ENCODE data around the gene NREP.

Gene NREP

DNA sequence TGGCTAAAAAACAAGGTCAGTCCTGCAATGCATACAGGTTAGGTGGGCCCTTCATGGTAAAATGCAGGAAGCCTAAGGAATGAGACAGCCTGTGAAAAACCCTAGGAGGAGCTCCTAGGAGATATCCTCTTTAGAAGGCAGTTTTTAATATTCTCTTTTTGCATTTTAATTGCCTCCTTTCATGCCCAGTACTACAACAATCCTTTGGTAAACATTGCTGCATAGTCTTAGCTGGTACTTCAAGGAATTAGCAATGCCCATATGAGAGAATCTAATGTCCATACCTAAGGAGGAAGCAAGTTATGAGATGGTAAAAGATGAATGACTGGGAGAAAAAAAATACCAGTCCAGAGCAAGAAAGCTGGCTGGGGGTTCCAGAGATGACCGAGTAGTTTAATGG is 61.0 kb downstream of the NREP start:
- no peaks in the 10 kb centered on the region for H3K27me3 ChIP-seq (ENCODE audit: insufficient read depth, poor library complexity, severe bottlenecking)

DNA sequence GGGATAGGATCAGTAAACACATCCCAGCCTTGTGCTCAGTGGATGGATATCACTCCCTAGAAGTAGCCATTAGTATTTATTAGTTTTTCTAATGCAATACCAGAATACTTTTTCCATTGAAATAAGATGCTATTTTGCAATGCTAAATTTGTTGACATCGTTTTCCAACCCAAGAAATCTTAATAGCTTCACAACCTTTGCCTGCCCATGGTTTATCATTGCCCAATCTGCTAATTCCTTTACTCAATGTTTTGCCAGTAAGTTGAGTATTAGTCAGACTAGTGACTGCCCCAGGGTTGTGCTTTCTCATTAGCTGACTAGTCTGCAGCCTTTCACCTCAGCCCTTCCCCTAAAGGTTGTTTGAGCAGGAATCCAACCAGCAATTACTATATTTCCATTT is 62.9 kb downstream of the NREP start:
- peak; percentile 96 for ATAC-seq (ENCODE audit: low read depth)
- TF ChIP-seq, protein P1, sequence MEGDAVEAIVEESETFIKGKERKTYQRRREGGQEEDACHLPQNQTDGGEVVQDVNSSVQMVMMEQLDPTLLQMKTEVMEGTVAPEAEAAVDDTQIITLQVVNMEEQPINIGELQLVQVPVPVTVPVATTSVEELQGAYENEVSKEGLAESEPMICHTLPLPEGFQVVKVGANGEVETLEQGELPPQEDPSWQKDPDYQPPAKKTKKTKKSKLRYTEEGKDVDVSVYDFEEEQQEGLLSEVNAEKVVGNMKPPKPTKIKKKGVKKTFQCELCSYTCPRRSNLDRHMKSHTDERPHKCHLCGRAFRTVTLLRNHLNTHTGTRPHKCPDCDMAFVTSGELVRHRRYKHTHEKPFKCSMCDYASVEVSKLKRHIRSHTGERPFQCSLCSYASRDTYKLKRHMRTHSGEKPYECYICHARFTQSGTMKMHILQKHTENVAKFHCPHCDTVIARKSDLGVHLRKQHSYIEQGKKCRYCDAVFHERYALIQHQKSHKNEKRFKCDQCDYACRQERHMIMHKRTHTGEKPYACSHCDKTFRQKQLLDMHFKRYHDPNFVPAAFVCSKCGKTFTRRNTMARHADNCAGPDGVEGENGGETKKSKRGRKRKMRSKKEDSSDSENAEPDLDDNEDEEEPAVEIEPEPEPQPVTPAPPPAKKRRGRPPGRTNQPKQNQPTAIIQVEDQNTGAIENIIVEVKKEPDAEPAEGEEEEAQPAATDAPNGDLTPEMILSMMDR (IDR thresholded peaks at IDR 0.05; ENCODE audit: poor library complexity, severe bottlenecking), result no peak
- Histone ChIP-seq H3K4me3 (ENCODE audit: severe bottlenecking) (no peak overlapping the region), H3K36me3 (ENCODE audit: low read depth) (no peaks in the 10 kb centered on the region), H3K27ac (ENCODE audit: poor library complexity, severe bottlenecking) (peak overlapping the region; percentile 3), H3K9me3 (ENCODE audit: severe bottlenecking) (no peaks in the 10 kb centered on the region), H3K27me3 (ENCODE audit: insufficient read depth, poor library complexity, severe bottlenecking) (no peaks in the 10 kb centered on the region), H3K4me1 (ENCODE audit: insufficient read depth, poor library complexity, severe bottlenecking) (peaks cover 19% of the 10 kb centered on the region)
- DNase-seq (ENCODE audit: low spot score), result no peak

More for the DNA sequence above, 61.0 kb downstream of the NREP start:
- no peaks in the 10 kb centered on the region for H3K36me3 ChIP-seq (ENCODE audit: low read depth)
- peaks cover 25% of the 10 kb centered on the region for H3K4me1 ChIP-seq (ENCODE audit: insufficient read depth, poor library complexity, severe bottlenecking)
- DNase-seq (ENCODE audit: low spot score) (no peak), ATAC-seq (ENCODE audit: low read depth) (no peak)
- no peak overlapping the region for H3K27ac ChIP-seq (ENCODE audit: poor library complexity, severe bottlenecking)
- no peak overlapping the region for H3K4me3 ChIP-seq (ENCODE audit: severe bottlenecking)
- no peaks in the 10 kb centered on the region for H3K9me3 ChIP-seq (ENCODE audit: severe bottlenecking)
- TF ChIP-seq, protein P1 (IDR thresholded peaks at IDR 0.05; ENCODE audit: poor library complexity, severe bottlenecking), result no peak

DNA sequence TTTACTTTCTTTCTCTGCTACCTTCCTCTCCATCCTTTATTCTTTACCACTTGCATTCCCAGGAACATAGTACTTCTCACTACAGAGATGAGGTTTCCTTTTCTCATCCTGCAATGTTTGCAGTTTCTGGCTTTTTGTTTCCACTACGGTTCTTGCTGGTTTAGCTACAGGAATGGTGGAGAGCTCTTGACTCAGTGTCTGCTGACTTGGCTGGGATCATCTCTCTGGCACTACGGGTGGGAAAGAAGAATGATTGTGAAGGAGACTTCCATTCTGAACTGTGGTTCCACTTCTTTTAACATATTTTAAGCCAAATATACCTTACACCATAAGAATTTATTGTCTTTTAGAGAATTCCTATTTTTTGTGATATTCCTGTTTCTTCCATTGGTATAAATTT is 65.1 kb downstream of the NREP start:
- Histone ChIP-seq H3K27ac (ENCODE audit: poor library complexity, severe bottlenecking) (no peak overlapping the region), H3K4me3 (ENCODE audit: severe bottlenecking) (no peak overlapping the region), H3K9me3 (ENCODE audit: severe bottlenecking) (no peaks in the 10 kb centered on the region), H3K4me1 (ENCODE audit: insufficient read depth, poor library complexity, severe bottlenecking) (peaks cover 9% of the 10 kb centered on the region), H3K27me3 (ENCODE audit: insufficient read depth, poor library complexity, severe bottlenecking) (no peaks in the 10 kb centered on the region), H3K36me3 (ENCODE audit: low read depth) (no peaks in the 10 kb centered on the region)
- DNase-seq (ENCODE audit: low spot score), result no peak
- no peak for ATAC-seq (ENCODE audit: low read depth)
- TF ChIP-seq, protein P1 (IDR thresholded peaks at IDR 0.05; ENCODE audit: poor library complexity, severe bottlenecking), result no peak

DNA sequence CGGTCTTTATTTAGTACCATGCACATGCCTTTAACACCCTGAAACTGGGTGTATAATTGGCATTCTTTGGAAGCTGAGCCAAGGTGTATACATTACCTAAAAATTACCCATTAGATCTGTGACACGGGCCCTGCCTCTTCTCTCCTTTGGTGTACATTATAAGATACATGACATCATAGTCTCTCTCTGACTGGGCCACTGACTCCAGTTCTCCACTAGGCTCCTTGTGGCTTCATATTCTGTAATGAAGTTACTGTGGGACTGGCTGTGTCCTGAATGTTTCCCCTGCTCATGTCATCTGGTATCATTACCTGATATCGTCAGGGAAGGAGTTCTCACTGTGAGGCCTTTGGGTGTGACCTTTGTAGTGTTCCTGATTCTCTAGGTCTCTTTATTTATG is 65.5 kb downstream of the NREP start:
- Histone ChIP-seq H3K36me3 (ENCODE audit: low read depth) (no peaks in the 10 kb centered on the region), H3K9me3 (ENCODE audit: severe bottlenecking) (no peaks in the 10 kb centered on the region), H3K4me3 (ENCODE audit: severe bottlenecking) (no peak overlapping the region), H3K27me3 (ENCODE audit: insufficient read depth, poor library complexity, severe bottlenecking) (no peaks in the 10 kb centered on the region), H3K4me1 (ENCODE audit: insufficient read depth, poor library complexity, severe bottlenecking) (peaks cover 9% of the 10 kb centered on the region), H3K27ac (ENCODE audit: poor library complexity, severe bottlenecking) (no peak overlapping the region)
- ATAC-seq (ENCODE audit: low read depth) (no peak), DNase-seq (ENCODE audit: low spot score) (no peak)
- TF ChIP-seq, protein P1 (IDR thresholded peaks at IDR 0.05; ENCODE audit: poor library complexity, severe bottlenecking), result no peak

DNA sequence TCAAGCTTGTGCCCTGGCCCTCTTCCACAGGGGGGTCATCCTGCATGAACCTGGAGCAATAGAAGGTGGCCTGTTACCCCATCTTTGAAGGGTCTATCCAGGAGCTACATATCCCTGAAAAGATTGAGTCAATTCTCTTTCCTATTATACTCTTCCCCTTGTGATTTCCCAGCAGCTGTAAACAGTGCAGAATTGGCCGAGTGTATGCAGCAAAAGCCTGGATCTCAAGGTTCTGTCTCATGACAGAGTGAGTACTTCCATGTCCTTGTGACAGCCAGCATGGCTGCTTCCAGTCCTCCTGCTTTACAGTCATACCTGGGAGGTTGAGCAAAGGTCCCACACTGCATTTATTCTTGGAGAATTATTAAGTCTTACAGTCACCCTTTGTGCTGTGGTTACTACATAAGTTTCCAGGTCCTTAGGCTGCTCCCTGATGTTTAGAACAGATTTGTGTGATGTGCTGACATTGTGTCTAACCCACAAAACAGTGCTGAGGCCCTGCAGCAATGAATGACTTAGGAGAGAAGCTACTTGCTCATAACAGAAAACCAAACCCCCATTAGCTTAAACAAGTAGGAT is 67.5 kb downstream of the NREP start:
- DNase-seq (ENCODE audit: low spot score) (no peak), ATAC-seq (ENCODE audit: low read depth) (no peak)
- H3K27me3 ChIP-seq (ENCODE audit: insufficient read depth, poor library complexity, severe bottlenecking), result no peaks in the 10 kb centered on the region
- H3K36me3 ChIP-seq (ENCODE audit: low read depth), result no peaks in the 10 kb centered on the region
- H3K4me1 ChIP-seq (ENCODE audit: insufficient read depth, poor library complexity, severe bottlenecking), result peaks cover 5% of the 10 kb centered on the region
- H3K4me3 ChIP-seq (ENCODE audit: severe bottlenecking), result no peak overlapping the region
- H3K9me3 ChIP-seq (ENCODE audit: severe bottlenecking), result no peaks in the 10 kb centered on the region
- no peak overlapping the region for H3K27ac ChIP-seq (ENCODE audit: poor library complexity, severe bottlenecking)
- TF ChIP-seq, protein P1 (IDR thresholded peaks at IDR 0.05; ENCODE audit: poor library complexity, severe bottlenecking), result no peak
